B cell (primary cell): ENCODE measurements around the gene ARHGAP42. TPM values are rescaled to one million over a fixed set of nuclear protein-coding genes. Genes with fewer than 3 reads are reported as not detected.

Experiments used
- ATAC-seq: fragments of 200-7000 bp; cut with Tn5 transposase; one replicate; pipeline ENCODE4 v1.10.0; 2021; ENCODE audit warnings: low read depth, mild to moderate bottlenecking, moderate number of reproducible peaks, moderate library complexity
- CTCF ChIA-PET: fragments of 350-600 bp; sonication (Branson Sonifier 250); formaldehyde crosslinking; loops from one replicate; lab custom pipeline; 2021; ENCODE audit warnings: antibody characterized with exemption, inconsistent platforms; lab: Charles Lee
- POLR2A ChIA-PET: fragments of 350-600 bp; sonication (Branson Sonifier 250); formaldehyde crosslinking; loops from one replicate; lab custom pipeline; 2021; ENCODE audit warnings: antibody characterized with exemption; lab: Charles Lee
- DNase-seq: peaks from one replicate; pipeline ENCODE4 v3.0.0; 2013
- H2AFZ ChIP-seq: 2 replicates; pipeline ENCODE4 v1.6.1; 2012; ENCODE audit warnings: mild to moderate bottlenecking, low read depth, low read length; ENCODE audit not compliant: insufficient read depth, poor library complexity, severe bottlenecking
- H3K27ac ChIP-seq, 2 donors: 1 replicate in 1 of 2; 2 replicates in 1 of 2; pipeline ENCODE4 v1.5.1; 2012 to 2013; ENCODE audit warnings: low read length in 2 of 2, mild to moderate bottlenecking in 2 of 2, moderate library complexity in 1 of 2
- H3K27me3 ChIP-seq, 4 experiments: fragments of 200-600 bp in 1 of 4; sonication (generic) in 1 of 4; replicated peaks in 1 of 4; 1 replicate in 2 of 4; 2 replicates in 2 of 4; pipeline versions ENCODE4 v1.6.1 to v1.7.0; 2013 to 2016; ENCODE audit warnings: low read length in 3 of 4, mild to moderate bottlenecking in 2 of 4, mixed read lengths in 1 of 4, moderate library complexity in 1 of 4; ENCODE audit not compliant: insufficient read depth in 4 of 4, control insufficient read depth in 3 of 4; ENCODE audit errors: control extremely low read depth in 1 of 4
- H3K36me3 ChIP-seq, 2 experiments: replicated peaks in 1 of 2; 1 replicate in 1 of 2; 2 replicates in 1 of 2; pipeline versions ENCODE4 v1.6.1 to v1.7.1; 2013; ENCODE audit warnings: low read length in 1 of 2; ENCODE audit not compliant: insufficient read depth in 2 of 2, control insufficient read depth in 1 of 2; ENCODE audit errors: control extremely low read depth in 1 of 2, extremely low read depth in 1 of 2
- H3K4me1 ChIP-seq, 2 donors: fragments of 200-600 bp in 1 of 2; sonication (generic) in 1 of 2; 1 replicate in 1 of 2; 2 replicates in 1 of 2; pipeline versions ENCODE4 v1.5.1 to v1.6.1; 2013 to 2017; ENCODE audit warnings: low read length in 2 of 2; ENCODE audit not compliant: control insufficient read depth in 2 of 2, insufficient read depth in 2 of 2
- H3K4me2 ChIP-seq: replicated peaks from 2 replicates; pipeline ENCODE3; 2012; ENCODE audit warnings: mild to moderate bottlenecking, low read depth, low read length; ENCODE audit not compliant: poor library complexity, severe bottlenecking
- H3K4me3 ChIP-seq, 5 experiments: fragments of 200-600 bp in 1 of 5; sonication (generic) in 1 of 5; 1 replicate in 3 of 5; 2 replicates in 2 of 5; pipeline versions ENCODE4 v1.5.1 to v1.7.0; 2011 to 2016; ENCODE audit warnings: low read length in 4 of 5, mild to moderate bottlenecking in 4 of 5, low read depth in 2 of 5, control low read depth in 1 of 5, moderate library complexity in 1 of 5; ENCODE audit not compliant: insufficient read depth in 1 of 5; ENCODE audit errors: control extremely low read depth in 1 of 5, extremely low read depth in 1 of 5
- H3K79me2 ChIP-seq: fragments of 200-600 bp; sonication (generic); one replicate; pipeline ENCODE4 v1.6.0; 2016; ENCODE audit warnings: low read length; ENCODE audit not compliant: control insufficient read depth, insufficient read depth
- H3K9ac ChIP-seq: fragments of 200-600 bp; sonication (generic); 2 replicates; pipeline ENCODE4 v1.6.1; 2017; ENCODE audit warnings: mild to moderate bottlenecking, low read length, moderate library complexity
- H3K9me3 ChIP-seq, 3 donors: one replicate each; pipeline versions ENCODE4 v1.6.1 to v1.7.1; 2013; ENCODE audit warnings: low read length in 2 of 3; ENCODE audit not compliant: control insufficient read depth in 2 of 3, insufficient read depth in 1 of 3; ENCODE audit errors: control extremely low read depth in 1 of 3
- H4K20me1 ChIP-seq: 2 replicates; pipeline ENCODE4 v1.6.0; 2012; ENCODE audit warnings: mild to moderate bottlenecking, low read length; ENCODE audit not compliant: insufficient read depth, control insufficient read depth, poor library complexity, severe bottlenecking
- H3K27ac Mint-ChIP-seq: one replicate; pipeline ENCODE4 v1.8.0; 2021; ENCODE audit warnings: mixed read lengths
- H3K27me3 Mint-ChIP-seq: one replicate; pipeline ENCODE4 v1.8.0; 2021; ENCODE audit warnings: mixed read lengths
- H3K4me1 Mint-ChIP-seq: one replicate; pipeline ENCODE4 v1.8.0; 2021; ENCODE audit warnings: mixed read lengths
- H3K4me3 Mint-ChIP-seq: one replicate; pipeline ENCODE4 v1.8.0; 2021; ENCODE audit warnings: mixed read lengths
- H3K9me3 Mint-ChIP-seq: one replicate; pipeline ENCODE4 v1.8.0; 2022; ENCODE audit warnings: mixed read lengths; ENCODE audit not compliant: insufficient read depth
- EZH2 ChIP-seq: IDR thresholded peaks from 2 replicates; pipeline ENCODE4 v1.6.1; 2012; ENCODE audit warnings: borderline replicate concordance, low read depth, mild to moderate bottlenecking, moderate library complexity, low read length; ENCODE audit not compliant: insufficient read depth, poor library complexity, severe bottlenecking
- WGBS: methylation state at CpG from one replicate; pipeline ENCODE4 v1.1.5; 2013; ENCODE audit warnings: missing lambda C conversion rate; ENCODE audit not compliant: insufficient coverage; 5-methylcytosine and 5-hydroxymethylcytosine counted together
- intact Hi-C: fragments of 100-400 bp; cut with micrococcal nuclease; formaldehyde crosslinking; loops from one replicate; pipeline ENCODE4 v1.10.0; 2022
- polyA plus RNA-seq: library from polyadenylated mRNA; depleted of rRNA; stranded (reverse); fragments of >200 nt; gene quantifications from 2 replicates; pipeline ENCODE4 v1.2.3, GENCODE V29; 2012
- total RNA-seq, 2 donors: library from RNA; stranded (reverse); fragments of 120-200 nt in 1 of 2; gene quantifications; 1 replicate in 1 of 2; 2 replicates in 1 of 2; pipeline versions ENCODE4 v1.2.3 to v1.2.4, GENCODE V29; 2013 to 2022
- TF ChIP-seq, protein P1 (sequence below): fragments of 200-600 bp; IDR thresholded peaks from one replicate; pipeline ENCODE4 v1.8.0; 2022; ENCODE audit warnings: antibody characterized with exemption, mild to moderate bottlenecking

ARHGAP42 gene
- total and polyA plus RNA-seq, 2 donors (not counting 1 experiment from before 2014, with no cell fraction given): 3.8 to 4.9 TPM

DNA sequence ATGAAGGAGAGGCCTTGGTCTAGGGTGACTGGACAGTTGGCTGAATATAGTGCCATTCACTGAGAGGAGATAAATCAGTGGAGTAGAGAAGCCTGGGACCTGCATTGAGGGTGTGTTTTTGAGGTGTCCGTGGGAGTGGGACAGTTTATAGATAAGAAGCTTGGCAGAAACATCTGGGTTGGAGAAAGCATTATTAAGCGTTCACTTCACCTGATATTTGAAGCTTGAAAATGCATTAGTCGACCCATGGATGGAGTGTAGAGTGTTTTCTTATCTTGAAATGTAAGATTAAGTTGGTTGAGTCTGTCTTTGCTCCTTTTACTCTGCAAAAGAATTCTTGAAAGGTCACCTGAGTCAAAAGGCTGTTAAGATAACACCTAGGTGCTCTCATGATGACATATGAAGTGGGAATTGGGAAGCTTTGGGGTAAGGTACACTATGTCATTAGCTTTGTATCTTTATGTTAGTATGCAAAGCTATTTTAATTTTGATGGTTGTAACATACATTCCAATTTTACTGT lies 160.7 kb downstream of the ARHGAP42 start:
- no peaks in the 10 kb centered on the region for H3K4me1 Mint-ChIP-seq
- no peaks in the 10 kb centered on the region for H4K20me1 ChIP-seq
- DNase-seq (no peak), ATAC-seq (no peak)
- H2AFZ ChIP-seq: no peak overlapping the region
- intact Hi-C loops: no loop called here
- H3K4me3 Mint-ChIP-seq: no peak overlapping the region
- no peak overlapping the region for H3K4me2 ChIP-seq
- no peak overlapping the region for H3K9ac ChIP-seq
- ChIA-PET CTCF (interaction anchor here (0.7 to 2.6 kb wide), 4 partner anchors 10 to 271 kb away, joined by 3 to 12 read pairs (median 4); no protein-coding TSS in a partner anchor), POLR2A (interaction anchor here (0.6 kb wide), 1 partner anchor 122 kb away, joined by 6 read pairs; no protein-coding TSS in a partner anchor)
- WGBS: 59% methylated on average over 3 of the region's 3 CpGs
- H3K27ac ChIP-seq: no peak overlapping the region
- TF ChIP-seq, protein P1, sequence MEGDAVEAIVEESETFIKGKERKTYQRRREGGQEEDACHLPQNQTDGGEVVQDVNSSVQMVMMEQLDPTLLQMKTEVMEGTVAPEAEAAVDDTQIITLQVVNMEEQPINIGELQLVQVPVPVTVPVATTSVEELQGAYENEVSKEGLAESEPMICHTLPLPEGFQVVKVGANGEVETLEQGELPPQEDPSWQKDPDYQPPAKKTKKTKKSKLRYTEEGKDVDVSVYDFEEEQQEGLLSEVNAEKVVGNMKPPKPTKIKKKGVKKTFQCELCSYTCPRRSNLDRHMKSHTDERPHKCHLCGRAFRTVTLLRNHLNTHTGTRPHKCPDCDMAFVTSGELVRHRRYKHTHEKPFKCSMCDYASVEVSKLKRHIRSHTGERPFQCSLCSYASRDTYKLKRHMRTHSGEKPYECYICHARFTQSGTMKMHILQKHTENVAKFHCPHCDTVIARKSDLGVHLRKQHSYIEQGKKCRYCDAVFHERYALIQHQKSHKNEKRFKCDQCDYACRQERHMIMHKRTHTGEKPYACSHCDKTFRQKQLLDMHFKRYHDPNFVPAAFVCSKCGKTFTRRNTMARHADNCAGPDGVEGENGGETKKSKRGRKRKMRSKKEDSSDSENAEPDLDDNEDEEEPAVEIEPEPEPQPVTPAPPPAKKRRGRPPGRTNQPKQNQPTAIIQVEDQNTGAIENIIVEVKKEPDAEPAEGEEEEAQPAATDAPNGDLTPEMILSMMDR: no peak
- TF ChIP-seq EZH2: no peak
- H3K9me3 ChIP-seq: no peaks in the 10 kb centered on the region
- no peak overlapping the region for H3K27ac Mint-ChIP-seq
- H3K27me3 Mint-ChIP-seq: no peaks in the 10 kb centered on the region
- no peaks in the 10 kb centered on the region for H3K27me3 ChIP-seq
- no peak overlapping the region for H3K4me3 ChIP-seq
- no peaks in the 10 kb centered on the region for H3K9me3 Mint-ChIP-seq
- no peaks in the 10 kb centered on the region for H3K79me2 ChIP-seq
- H3K4me1 ChIP-seq: no peaks in the 10 kb centered on the region
- no peaks in the 10 kb centered on the region for H3K36me3 ChIP-seq

DNA sequence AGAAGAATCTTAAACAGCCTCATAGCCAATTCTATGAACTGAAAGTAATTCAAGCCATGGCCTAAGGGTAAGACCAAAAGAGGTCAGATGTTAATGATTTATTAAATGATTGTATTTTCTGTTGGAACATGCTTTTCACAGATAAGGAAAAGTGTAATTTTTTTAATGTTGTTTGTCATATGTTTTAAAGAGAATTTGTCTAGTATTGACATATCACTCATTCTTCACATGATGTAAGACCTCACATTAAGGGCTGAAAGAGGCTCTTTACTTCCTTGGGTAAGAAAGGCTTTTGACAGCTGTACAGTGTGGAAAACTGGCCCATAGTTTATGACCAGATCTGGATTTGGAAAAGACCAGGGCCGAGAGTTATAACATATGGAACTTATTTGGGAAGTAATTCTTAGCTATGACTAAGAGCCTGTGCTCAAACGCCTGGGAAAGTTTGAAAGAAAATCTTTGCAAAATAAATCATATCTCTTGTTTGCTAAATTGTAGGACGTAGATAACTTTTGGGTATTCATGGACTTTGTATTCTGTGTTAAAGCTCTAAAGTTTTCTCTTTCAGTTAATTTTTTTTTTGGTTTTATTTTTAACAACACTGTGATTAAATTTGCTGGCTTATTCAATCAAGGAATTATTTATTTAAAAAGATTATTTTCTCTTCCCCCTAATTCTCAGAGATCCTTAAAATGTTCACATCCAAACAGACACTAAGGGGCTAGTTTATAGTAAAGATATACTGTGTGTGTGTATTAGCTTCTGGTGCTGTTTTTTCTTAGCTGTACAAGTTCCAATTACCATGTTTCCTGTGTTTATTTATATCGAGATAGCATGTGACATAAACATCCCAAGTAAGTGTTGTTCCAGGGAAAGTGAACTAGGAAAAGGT lies 162.2 kb downstream of the ARHGAP42 start:
- intact Hi-C loops: no loop called here
- no peaks in the 10 kb centered on the region for H3K9me3 ChIP-seq
- POLR2A ChIA-PET: no interaction called here
- no peaks in the 10 kb centered on the region for H3K27me3 ChIP-seq
- H3K27ac Mint-ChIP-seq: no peak overlapping the region
- H3K4me1 Mint-ChIP-seq: no peaks in the 10 kb centered on the region
- no peak overlapping the region for H3K4me2 ChIP-seq
- ATAC-seq: no peak
- no peaks in the 10 kb centered on the region for H3K27me3 Mint-ChIP-seq
- H4K20me1 ChIP-seq: no peaks in the 10 kb centered on the region
- CTCF ChIA-PET: interaction anchor here (1.1 to 2.6 kb wide), 5 partner anchors 17 to 272 kb away, joined by 3 to 12 read pairs (median 4); no protein-coding TSS in a partner anchor
- no peak overlapping the region for H3K9ac ChIP-seq
- H3K4me3 Mint-ChIP-seq: no peak overlapping the region
- no peak overlapping the region for H3K27ac ChIP-seq
- H3K36me3 ChIP-seq: no peaks in the 10 kb centered on the region
- H3K4me1 ChIP-seq: no peaks in the 10 kb centered on the region
- no peaks in the 10 kb centered on the region for H3K9me3 Mint-ChIP-seq
- WGBS: 100% methylated on average over 1 of the region's 4 CpGs
- TF ChIP-seq, protein P1: no peak
- TF ChIP-seq EZH2: no peak
- H3K79me2 ChIP-seq: no peaks in the 10 kb centered on the region
- no peak overlapping the region for H3K4me3 ChIP-seq
- no peak for DNase-seq
- H2AFZ ChIP-seq: no peak overlapping the region
